Chondrocyte (in vitro differentiated cells): ENCODE measurements around the gene FARP1. TPM values are rescaled to one million over a fixed set of nuclear protein-coding genes. Genes with fewer than 3 reads are reported as not detected.
A peak's percentile ranks its signal among the peaks of the same experiment; 100 is the strongest.

Experiments used
- DNase-seq: peaks from one replicate; pipeline ENCODE4 v3.0.0; 2021; ENCODE audit warnings: mixed read lengths, low spot score
- H3K27ac Mint-ChIP-seq: one replicate; pipeline ENCODE4 v1.8.0; 2021; ENCODE audit warnings: mild to moderate bottlenecking, moderate library complexity, mixed read lengths; ENCODE audit not compliant: unreplicated experiment
- H3K27me3 Mint-ChIP-seq: 2 replicates; pipeline ENCODE4 v1.8.0; 2021; ENCODE audit warnings: low read depth, mixed read lengths
- H3K36me3 Mint-ChIP-seq: 2 replicates; pipeline ENCODE4 v1.8.0; 2021; ENCODE audit warnings: low read depth, mixed read lengths
- H3K4me1 Mint-ChIP-seq: 2 replicates; pipeline ENCODE4 v1.8.0; 2021; ENCODE audit warnings: low read depth, mild to moderate bottlenecking, mixed read lengths
- H3K4me3 Mint-ChIP-seq: one replicate; pipeline ENCODE4 v1.8.0; 2021; ENCODE audit warnings: mild to moderate bottlenecking, moderate library complexity, mixed read lengths; ENCODE audit not compliant: unreplicated experiment
- H3K9me3 Mint-ChIP-seq: 2 replicates; pipeline ENCODE4 v1.8.0; 2021; ENCODE audit warnings: low read depth, mixed read lengths
- CTCF ChIP-seq: fragments of 200-600 bp; sonication (generic); IDR thresholded peaks from 2 replicates; pipeline ENCODE4 v1.5.0; 2021; ENCODE audit warnings: antibody characterized with exemption, mild to moderate bottlenecking, moderate library complexity
- total RNA-seq: library from RNA; stranded (reverse); gene quantifications from 3 replicates; pipeline ENCODE4 v1.2.1, GENCODE V29; 2021

FARP1 gene
- total RNA-seq, 1 donor from 2014 or later: 331 TPM

GRCh38 chr13:98171900-98172589 is 29.2 kb downstream of the FARP1 start:
- Mint-ChIP-seq H3K4me1 (peaks cover 88% of the 10 kb centered on the region), H3K4me3 (peak overlapping the region; percentile 55)

GRCh38 chr13:98172590-98173422 is 29.9 kb downstream of the FARP1 start:
- no peaks in the 10 kb centered on the region for H3K27me3 Mint-ChIP-seq
- H3K36me3 Mint-ChIP-seq: peaks cover 8% of the 10 kb centered on the region
- TF ChIP-seq CTCF: no peak
- peaks cover 89% of the 10 kb centered on the region for H3K4me1 Mint-ChIP-seq
- H3K4me3 Mint-ChIP-seq: peak overlapping the region; percentile 55
- H3K9me3 Mint-ChIP-seq: peaks cover 4% of the 10 kb centered on the region
- DNase-seq: no peak
- H3K27ac Mint-ChIP-seq: peak overlapping the region; percentile 98

More at GRCh38 chr13:98171900-98172589, 29.2 kb downstream of the FARP1 start:
- peak overlapping the region; percentile 98 for H3K27ac Mint-ChIP-seq
- H3K9me3 Mint-ChIP-seq: peaks cover 4% of the 10 kb centered on the region
- no peak for DNase-seq
- no peaks in the 10 kb centered on the region for H3K27me3 Mint-ChIP-seq
- TF ChIP-seq CTCF: no peak
- H3K36me3 Mint-ChIP-seq: peaks cover 5% of the 10 kb centered on the region

DNA sequence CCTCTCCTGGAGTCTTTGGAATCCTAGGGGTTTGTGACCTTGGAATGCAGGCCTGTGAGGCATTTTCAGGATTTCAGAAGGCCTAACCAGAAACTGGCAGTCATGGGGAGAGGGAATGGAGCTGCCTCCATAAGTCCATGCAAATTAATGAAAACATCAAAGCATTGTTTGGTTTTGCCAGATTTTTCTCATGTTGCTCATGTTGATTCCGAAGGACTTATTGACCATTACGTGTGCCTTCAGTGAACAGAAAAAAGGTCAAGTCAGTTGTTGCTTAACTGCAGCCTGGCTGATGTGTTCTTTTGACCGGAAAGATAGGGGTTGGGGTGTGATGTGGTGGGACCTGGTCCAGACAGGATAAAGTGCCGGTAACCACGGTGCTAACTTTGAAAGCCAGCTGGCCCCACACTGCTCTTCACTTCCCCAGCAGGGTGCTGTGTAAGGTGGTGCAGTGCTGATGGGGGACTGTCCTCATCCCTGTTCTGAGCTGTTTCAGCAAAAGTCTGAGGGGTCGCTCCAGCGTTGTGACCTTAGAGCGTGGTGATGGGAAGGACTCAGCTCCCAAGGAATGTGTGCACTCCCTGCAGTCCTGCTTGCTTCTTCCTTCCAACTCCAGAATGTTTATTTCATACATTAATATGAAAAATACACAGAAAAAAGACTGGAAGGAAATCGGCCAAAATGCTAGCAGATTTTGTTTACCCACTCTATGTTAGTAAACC is 30.7 kb downstream of the FARP1 start:
- peaks cover 8% of the 10 kb centered on the region for H3K36me3 Mint-ChIP-seq
- H3K27me3 Mint-ChIP-seq: no peaks in the 10 kb centered on the region
- H3K27ac Mint-ChIP-seq: peak overlapping the region; percentile 98
- H3K4me1 Mint-ChIP-seq: peaks cover 87% of the 10 kb centered on the region
- DNase-seq: no peak
- peak overlapping the region; percentile 33 for H3K4me3 Mint-ChIP-seq
- TF ChIP-seq CTCF: no peak
- H3K9me3 Mint-ChIP-seq: peaks cover 4% of the 10 kb centered on the region

GRCh38 chr13:98174307-98174706 is 31.4 kb downstream of the FARP1 start:
- no peak for DNase-seq
- H3K27ac Mint-ChIP-seq: peak overlapping the region; percentile 88
- H3K4me1 Mint-ChIP-seq: peaks cover 87% of the 10 kb centered on the region
- peaks cover 6% of the 10 kb centered on the region for H3K36me3 Mint-ChIP-seq
- no peak for TF ChIP-seq CTCF
- no peaks in the 10 kb centered on the region for H3K9me3 Mint-ChIP-seq
- no peaks in the 10 kb centered on the region for H3K27me3 Mint-ChIP-seq
- peak overlapping the region; percentile 46 for H3K4me3 Mint-ChIP-seq

- DNase-seq: no peak
- Mint-ChIP-seq H3K27me3 (no peaks in the 10 kb centered on the region), H3K36me3 (peaks cover 4% of the 10 kb centered on the region), H3K4me1 (peaks cover 85% of the 10 kb centered on the region), H3K9me3 (no peaks in the 10 kb centered on the region), H3K4me3 (peak overlapping the region; percentile 46), H3K27ac (peak overlapping the region; percentile 88)
- TF ChIP-seq CTCF: no peak
These were observed 32.1 kb downstream of the FARP1 start for GRCh38 chr13:98175043-98175442.
